ENCODE results near the gene C15orf40.
A peak's percentile ranks its signal among the peaks of the same experiment; 100 is the strongest.
"Not testable (repeated sequence)": the region's sequence is repeated elsewhere in the genome, so short reads cannot be mapped to it uniquely, and the experiment has no call there.

C15orf40 gene

GRCh38 chr15:82952158-82953081 lies 59.0 kb downstream of the C15orf40 start, which contains the start of gene HOMER2:
Gene HOMER2 (minus strand): TSS chr15:82952720. CDS start chr15:82952535, 185 bp downstream.
- DNase-seq (ENCODE audit: low read depth in 2 of 2) = peak in 1 of 2 donors; percentile 3

DNA sequence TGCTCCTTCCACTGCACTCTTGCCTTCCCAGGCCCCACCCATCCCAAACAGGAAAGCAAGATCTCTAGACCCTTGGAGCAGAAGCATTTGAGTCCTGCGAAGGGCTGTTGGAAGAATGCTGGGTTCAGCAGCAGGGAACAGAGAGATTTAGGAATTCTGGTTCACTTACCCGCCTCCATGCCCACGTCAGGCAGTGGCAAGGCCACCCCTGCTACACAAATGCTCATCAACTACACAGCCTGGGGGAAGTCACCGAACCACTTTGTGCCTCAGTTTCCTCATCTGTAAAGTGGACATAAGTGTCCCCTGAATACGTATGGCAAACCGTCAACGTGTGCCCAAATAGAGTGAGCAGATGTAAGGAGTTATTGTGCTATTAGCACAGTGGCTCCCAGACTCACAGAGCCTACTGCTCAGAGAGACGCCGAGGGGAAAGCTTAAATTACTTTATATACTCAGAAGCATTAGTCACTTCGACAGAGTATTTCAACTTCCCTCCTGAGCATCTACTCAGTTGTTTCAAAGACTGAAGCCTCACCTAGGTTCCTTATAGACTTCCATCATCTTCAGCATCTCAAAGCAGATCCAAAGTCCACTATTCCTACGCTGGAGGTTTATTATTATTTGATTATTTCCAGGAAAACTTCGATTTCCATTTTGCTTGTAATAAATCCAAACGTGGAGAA lies 59.8 kb downstream of the C15orf40 start:
- DNase-seq (ENCODE audit: low read depth in 2 of 2) = no peak

DNA sequence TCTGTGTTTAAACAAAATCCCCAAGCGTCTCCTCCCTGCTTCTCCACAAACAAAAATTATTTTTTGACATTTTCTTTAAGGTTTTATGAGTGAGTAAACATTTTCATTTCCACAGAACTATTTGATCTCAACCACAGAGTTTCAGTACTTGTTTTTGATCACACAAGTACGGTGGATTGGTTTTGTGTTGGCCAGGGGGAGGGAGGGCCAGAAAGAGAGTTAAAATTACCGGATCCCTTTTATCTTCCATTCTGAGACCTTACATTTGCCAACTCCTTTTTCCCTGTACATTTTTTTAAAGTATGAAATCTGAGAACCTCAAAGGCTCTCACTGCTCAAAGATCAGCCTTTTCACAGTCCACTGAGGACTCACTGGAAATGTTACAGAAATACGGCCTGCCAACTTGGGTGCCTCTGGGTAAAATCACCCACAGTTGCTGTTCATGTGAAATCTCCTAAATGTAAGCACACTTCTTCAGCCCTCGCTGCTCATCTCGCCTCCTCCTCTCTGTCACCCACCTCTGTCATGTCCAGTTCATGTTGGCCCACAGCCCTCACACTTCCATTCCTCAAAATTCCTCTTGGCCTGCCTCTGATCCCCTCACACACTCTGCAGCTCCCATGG lies 60.6 kb downstream of the C15orf40 start:
- DNase-seq (ENCODE audit: low read depth in 2 of 2) = no peak

DNA sequence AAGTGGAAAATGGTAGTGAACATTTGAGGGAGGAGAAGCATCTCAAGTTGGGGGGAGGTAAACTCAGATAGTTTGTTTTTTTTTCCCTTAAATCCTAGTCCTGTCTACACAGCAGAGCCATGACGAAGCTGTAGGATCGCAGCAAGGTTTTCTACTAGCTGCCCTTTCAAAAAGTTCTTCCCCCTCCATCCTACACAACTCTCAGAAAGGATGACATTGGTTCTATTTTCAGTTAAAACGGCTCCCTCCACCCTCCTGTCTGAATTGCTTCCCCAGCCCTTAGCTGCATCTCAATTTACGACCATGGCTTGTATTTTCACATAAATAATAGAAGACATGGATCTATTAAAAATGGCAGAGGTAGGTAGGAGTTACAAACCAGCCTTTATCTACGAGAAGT lies 61.1 kb downstream of the C15orf40 start:
- no peak for DNase-seq (ENCODE audit: low read depth in 2 of 2)

DNA sequence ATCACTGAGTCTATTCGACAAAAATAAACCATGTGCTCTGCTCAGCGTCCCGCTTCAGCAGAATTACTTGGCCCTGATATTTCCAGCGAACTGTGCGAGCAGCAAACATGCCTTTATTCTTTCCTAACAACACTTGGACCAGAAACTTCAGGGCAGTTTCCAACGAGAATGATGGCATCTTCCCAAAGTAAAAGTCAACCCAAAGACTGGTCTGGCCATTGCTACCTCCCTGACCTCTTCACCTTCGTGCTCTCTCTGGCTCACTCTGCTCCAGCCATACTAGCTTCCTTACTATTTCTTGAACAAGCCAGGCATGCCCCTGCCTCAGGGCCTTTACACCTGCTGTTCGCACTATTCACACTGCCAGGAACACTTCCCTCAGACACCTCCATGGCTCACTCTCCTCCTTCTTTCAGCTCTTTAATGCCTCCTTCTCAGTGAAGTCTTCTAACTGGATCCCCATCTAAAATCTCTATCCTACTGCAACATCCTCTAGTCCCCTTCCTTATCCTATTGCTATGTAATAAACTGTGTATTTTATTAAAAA lies 65.2 kb downstream of the C15orf40 start:
- no peak for DNase-seq (ENCODE audit: low read depth in 2 of 2)

DNA sequence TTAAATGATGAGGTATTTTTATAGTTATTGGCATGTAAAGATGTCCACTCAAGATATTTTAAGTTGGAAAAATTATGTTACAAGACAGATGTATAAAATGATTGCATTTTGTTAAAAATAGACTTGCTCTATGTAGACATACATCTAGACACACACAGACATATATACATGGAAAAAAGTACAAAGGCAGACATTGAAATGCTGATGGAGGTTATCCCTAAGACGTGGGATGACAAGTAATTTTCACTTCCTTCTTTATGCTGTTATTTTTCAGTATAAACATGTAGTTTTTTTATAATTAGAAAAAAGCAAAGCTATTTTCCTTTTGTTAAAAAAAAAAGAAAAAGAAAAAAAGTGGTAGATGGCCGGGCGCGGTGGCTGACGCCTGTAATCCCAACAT lies 66.1 kb downstream of the C15orf40 start:
- no peak for DNase-seq (ENCODE audit: low read depth in 2 of 2)

DNA sequence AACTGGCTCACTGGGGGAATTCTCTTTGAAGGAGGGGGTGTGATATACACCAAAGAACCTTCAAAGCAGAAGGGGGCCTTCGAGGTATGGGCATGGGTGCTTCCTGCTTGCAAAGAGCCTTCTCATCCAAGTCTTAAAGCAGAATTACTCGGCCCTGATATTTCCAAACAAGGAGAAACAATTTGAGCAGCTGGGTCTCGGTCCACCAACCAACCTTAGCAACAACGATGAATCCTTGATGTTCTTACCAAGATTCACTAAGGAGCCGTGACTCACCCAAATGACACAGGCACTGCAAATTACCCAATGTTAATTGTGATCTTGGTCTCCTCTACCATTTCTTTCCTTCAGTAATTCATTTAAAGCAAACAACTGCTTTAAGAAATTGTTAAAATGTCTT lies 66.6 kb downstream of the C15orf40 start:
- no peak for DNase-seq (ENCODE audit: low read depth in 2 of 2)

DNA sequence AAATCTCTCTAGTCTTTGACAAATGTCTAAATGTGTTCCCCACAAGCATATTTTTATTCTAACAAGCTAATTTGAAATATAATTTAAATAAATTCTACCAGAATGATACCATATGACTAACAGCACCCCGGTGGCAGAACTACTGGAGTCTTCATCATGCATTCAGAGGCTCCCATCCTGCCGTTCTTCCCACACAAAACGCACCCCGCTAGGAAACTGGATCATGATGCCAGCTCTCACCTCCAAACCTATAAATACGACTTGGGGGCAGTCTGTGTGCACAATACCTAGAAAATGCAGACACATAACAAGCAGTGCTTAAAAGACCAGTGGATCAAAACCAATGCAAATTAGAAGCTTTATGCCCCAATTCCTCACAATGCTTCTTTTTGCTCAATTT lies 67.4 kb downstream of the C15orf40 start:
- DNase-seq (ENCODE audit: low read depth in 2 of 2) = no peak

- DNase-seq (ENCODE audit: low read depth in 2 of 2) = no peak
Observed at GRCh38 chr15:82943176-82943575, 68.3 kb downstream of the C15orf40 start.

GRCh38 chr15:82942691-82943090 lies 68.7 kb downstream of the C15orf40 start:
- DNase-seq (ENCODE audit: low read depth in 2 of 2) = no peak

DNA sequence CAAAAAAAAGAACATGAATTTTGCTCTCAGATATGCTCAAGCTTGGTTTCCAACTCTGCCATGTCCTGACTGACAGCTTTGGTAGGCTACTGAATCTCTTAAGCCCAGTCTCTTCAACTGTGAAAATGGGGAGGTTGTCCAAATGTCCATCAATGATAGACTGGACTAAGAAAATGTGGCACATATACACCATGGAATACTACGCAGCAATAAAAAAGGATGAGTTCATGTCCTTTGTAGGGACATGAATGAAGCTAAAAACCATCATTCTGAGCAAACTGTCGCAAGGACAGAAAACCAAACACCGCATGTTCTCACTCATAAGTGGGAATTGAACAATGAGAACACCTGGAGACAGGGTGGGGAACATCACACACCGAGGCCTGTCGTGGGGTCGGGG lies 71.8 kb downstream of the C15orf40 start:
- not testable (repeated sequence) for DNase-seq (ENCODE audit: low read depth in 2 of 2)
